Natural killer cell (primary cell): ENCODE data around the gene NECAB2. TPM values are rescaled to one million over a fixed set of nuclear protein-coding genes. Genes with fewer than 3 reads are reported as not detected.
A peak's percentile ranks its signal among the peaks of the same experiment; 100 is the strongest.

Experiments
- ATAC-seq, 3 donors: fragments of 150-1000 bp in 2 of 3; fragments of 200-7000 bp in 1 of 3; cut with Tn5 transposase; 1 replicate in 1 of 3; 2 replicates in 2 of 3; pipeline ENCODE4 v1.10.0; 2021; ENCODE audit warnings: mild to moderate bottlenecking in 2 of 3, moderate library complexity in 2 of 3
- DNase-seq, 2 donors: peaks; one replicate each; pipeline versions ENCODE4 v3.0.0 to v3.0.0-alpha.2; 2013 to 2021; ENCODE audit warnings: mixed read lengths in 1 of 2
- H3K27ac ChIP-seq: one replicate; pipeline ENCODE4 v1.5.1; 2013; ENCODE audit warnings: mild to moderate bottlenecking, low read length
- H3K27me3 ChIP-seq: one replicate; pipeline ENCODE4 v1.6.1; 2013; ENCODE audit warnings: low read length; ENCODE audit not compliant: control insufficient read depth, insufficient read depth
- H3K36me3 ChIP-seq: one replicate; pipeline ENCODE4 v1.6.1; 2013; ENCODE audit warnings: low read length; ENCODE audit not compliant: control insufficient read depth, insufficient read depth
- H3K4me1 ChIP-seq: one replicate; pipeline ENCODE4 v1.6.1; 2013; ENCODE audit warnings: low read length; ENCODE audit not compliant: control insufficient read depth, insufficient read depth
- H3K4me3 ChIP-seq: one replicate; pipeline ENCODE4 v1.5.1; 2013; ENCODE audit warnings: low read length
- H3K9me3 ChIP-seq: one replicate; pipeline ENCODE4 v1.6.1; 2013; ENCODE audit warnings: low read length; ENCODE audit not compliant: control insufficient read depth, insufficient read depth
- H3K27ac Mint-ChIP-seq, 2 donors: one replicate each; pipeline ENCODE4 v1.8.0; 2022; ENCODE audit warnings: mild to moderate bottlenecking in 2 of 2, mixed read lengths in 2 of 2, moderate library complexity in 1 of 2
- H3K27me3 Mint-ChIP-seq, 2 donors: one replicate each; pipeline ENCODE4 v1.8.0; 2022; ENCODE audit warnings: low read depth in 2 of 2, mixed read lengths in 2 of 2
- H3K36me3 Mint-ChIP-seq: one replicate; pipeline ENCODE4 v1.8.0; 2022; ENCODE audit warnings: mixed read lengths
- H3K4me1 Mint-ChIP-seq, 2 donors: one replicate each; pipeline ENCODE4 v1.8.0; 2022; ENCODE audit warnings: mixed read lengths in 2 of 2
- H3K4me3 Mint-ChIP-seq: one replicate; pipeline ENCODE4 v1.8.0; 2022; ENCODE audit warnings: mild to moderate bottlenecking, moderate library complexity, mixed read lengths
- H3K9me3 Mint-ChIP-seq, 2 donors: one replicate each; pipeline ENCODE4 v1.8.0; 2022; ENCODE audit warnings: mixed read lengths in 2 of 2
- WGBS: methylation state at CpG from one replicate; pipeline ENCODE4 v1.1.7; 2013; ENCODE audit warnings: missing lambda C conversion rate; ENCODE audit not compliant: insufficient coverage; 5-methylcytosine and 5-hydroxymethylcytosine counted together
- intact Hi-C: fragments of 100-400 bp; cut with micrococcal nuclease; formaldehyde crosslinking; loops from one replicate; pipeline ENCODE4 v1.14.2; 2022
- total RNA-seq, 4 donors: library from RNA; stranded (reverse); fragments of 120-200 nt in 1 of 4; gene quantifications; one replicate each; pipeline versions ENCODE4 v1.2.3 to v1.2.4, GENCODE V29; 2013 to 2022
- TF ChIP-seq, protein P1 (sequence below): fragments of 200-600 bp; IDR thresholded peaks from one replicate; pipeline ENCODE4 v1.8.0; 2022; ENCODE audit warnings: antibody characterized with exemption

NECAB2 gene
- total RNA-seq, 3 donors from 2014 or later (not counting 1 experiment from before 2014, with no cell fraction given), result 0.75 TPM; not detected in 2

DNA sequence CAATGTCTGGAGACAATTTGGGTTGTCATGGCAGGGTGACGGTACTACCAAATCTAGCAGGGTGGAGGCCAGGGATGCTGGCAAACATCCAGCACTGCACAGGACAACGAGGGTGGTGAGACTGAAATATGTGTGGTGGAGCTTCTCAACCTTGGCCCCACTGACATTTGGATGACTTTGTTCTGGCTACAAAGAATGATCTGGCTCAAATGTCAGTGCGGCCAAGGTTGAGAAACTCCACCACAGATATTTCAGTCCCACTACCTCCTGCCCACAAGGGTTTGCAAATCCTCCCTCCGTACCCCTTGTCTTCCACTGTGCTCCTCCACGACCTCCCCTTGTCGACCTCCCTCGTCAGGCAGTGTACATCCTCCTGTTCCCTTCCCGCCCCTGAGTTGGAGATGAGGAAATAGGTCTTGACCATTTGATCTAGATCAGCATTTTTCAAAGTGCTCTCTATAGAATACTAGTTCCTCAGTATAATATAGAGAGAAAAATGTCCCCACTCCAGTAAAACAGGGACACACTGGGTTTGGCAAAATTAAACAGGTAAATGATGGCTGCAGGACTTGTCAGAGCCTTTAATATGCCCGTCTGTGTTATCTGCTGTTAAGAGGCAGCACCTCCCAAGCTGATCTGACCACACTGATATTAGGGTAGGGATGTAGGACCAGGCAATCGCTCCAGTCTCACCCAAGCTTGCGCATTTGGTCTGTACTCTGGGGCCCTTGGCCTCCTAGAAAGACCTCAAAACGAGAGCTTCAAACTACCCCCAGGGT is 8.2 kb upstream of the NECAB2 start:
- Mint-ChIP-seq H3K27me3 (peaks cover 0 to 2% of the 10 kb centered on the region in 2 donors), H3K4me1 (peaks cover 0 to 6% of the 10 kb centered on the region in 2 donors), H3K27ac (peak overlapping the region in 1 of 2 donors; percentile 13), H3K36me3 (no peaks in the 10 kb centered on the region), H3K4me3 (no peak overlapping the region), H3K9me3 (no peaks in the 10 kb centered on the region)
- Histone ChIP-seq H3K9me3 (no peaks in the 10 kb centered on the region), H3K27ac (no peak overlapping the region), H3K27me3 (no peaks in the 10 kb centered on the region), H3K36me3 (no peaks in the 10 kb centered on the region), H3K4me1 (peaks cover 2% of the 10 kb centered on the region), H3K4me3 (no peak overlapping the region)
- 93% methylated on average over 12 of the region's 12 CpGs for WGBS
- no peak for ATAC-seq
- TF ChIP-seq, protein P1, sequence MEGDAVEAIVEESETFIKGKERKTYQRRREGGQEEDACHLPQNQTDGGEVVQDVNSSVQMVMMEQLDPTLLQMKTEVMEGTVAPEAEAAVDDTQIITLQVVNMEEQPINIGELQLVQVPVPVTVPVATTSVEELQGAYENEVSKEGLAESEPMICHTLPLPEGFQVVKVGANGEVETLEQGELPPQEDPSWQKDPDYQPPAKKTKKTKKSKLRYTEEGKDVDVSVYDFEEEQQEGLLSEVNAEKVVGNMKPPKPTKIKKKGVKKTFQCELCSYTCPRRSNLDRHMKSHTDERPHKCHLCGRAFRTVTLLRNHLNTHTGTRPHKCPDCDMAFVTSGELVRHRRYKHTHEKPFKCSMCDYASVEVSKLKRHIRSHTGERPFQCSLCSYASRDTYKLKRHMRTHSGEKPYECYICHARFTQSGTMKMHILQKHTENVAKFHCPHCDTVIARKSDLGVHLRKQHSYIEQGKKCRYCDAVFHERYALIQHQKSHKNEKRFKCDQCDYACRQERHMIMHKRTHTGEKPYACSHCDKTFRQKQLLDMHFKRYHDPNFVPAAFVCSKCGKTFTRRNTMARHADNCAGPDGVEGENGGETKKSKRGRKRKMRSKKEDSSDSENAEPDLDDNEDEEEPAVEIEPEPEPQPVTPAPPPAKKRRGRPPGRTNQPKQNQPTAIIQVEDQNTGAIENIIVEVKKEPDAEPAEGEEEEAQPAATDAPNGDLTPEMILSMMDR, result no peak
- no peak for DNase-seq
- intact Hi-C loops, result loop anchor here (5.0 kb wide), 2 partner anchors 227 to 547 kb away; partner anchors contain the start of gene TAF1C

DNA sequence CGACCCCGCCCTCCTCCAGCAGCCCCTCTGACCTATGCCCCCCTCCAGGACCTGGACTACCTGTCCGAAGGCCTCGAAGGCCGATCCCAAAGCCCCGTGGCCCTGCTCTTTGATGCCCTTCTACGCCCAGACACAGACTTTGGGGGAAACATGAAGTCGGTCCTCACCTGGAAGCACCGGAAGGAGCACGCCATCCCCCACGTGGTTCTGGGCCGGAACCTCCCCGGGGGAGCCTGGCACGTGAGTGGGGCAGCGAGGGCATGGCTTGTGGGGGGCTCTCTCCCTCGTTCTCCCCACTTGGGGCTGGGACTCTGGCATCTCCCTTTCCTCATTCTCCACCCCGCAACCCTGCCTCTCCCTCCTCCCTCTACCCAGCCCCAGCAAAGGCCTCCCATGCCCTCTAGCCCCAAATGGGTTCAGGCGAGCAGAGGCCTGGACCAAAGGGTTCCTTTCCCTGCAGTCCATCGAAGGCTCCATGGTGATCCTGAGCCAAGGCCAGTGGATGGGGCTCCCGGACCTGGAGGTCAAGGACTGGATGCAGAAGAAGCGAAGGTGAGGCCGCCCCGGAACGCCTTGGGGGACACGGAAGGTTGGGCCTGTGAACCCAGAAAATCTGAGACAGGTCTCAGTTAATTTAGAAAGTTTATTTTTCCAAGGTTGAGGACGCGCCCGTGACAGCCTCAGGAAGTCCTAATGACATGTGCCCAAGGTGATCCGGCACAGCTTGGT is 7.4 kb upstream of the NECAB2 start:
- DNase-seq, result no peak
- no peaks in the 10 kb centered on the region for H3K36me3 Mint-ChIP-seq
- no peaks in the 10 kb centered on the region for H3K27me3 Mint-ChIP-seq
- no peaks in the 10 kb centered on the region for H3K9me3 ChIP-seq
- H3K27me3 ChIP-seq, result no peaks in the 10 kb centered on the region
- H3K27ac ChIP-seq, result no peak overlapping the region
- intact Hi-C loops, result no loop called here
- no peaks in the 10 kb centered on the region for H3K9me3 Mint-ChIP-seq
- H3K4me3 ChIP-seq, result no peak overlapping the region
- peaks cover 2% of the 10 kb centered on the region for H3K4me1 ChIP-seq
- TF ChIP-seq, protein P1, result no peak
- ATAC-seq, result no peak
- H3K36me3 ChIP-seq, result no peaks in the 10 kb centered on the region
- peaks cover 0 to 6% of the 10 kb centered on the region in 2 donors for H3K4me1 Mint-ChIP-seq
- H3K27ac Mint-ChIP-seq, result no peak overlapping the region
- no peak overlapping the region for H3K4me3 Mint-ChIP-seq
- WGBS, result 92% methylated on average over 29 of the region's 29 CpGs

DNA sequence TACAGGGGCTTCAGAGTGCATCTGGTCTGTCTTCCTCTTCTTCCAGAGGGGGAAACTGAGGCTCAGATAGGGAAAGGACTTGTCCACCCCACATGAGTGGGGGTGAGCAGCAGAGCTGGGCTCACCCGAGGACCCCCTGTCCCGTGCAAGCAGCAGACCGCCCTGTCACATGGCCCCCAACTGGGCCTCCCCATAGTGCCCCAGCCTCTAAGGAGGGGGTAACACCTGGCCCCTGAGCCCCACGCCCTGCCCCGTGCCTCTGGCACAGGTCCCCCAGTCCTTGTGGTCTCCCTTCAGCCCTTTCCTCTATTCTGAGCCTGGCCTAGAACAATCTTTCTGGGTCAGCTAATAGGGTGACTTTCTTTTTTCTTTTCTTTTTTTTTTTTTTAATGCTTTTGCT is 6.5 kb upstream of the NECAB2 start:
- Mint-ChIP-seq H3K27ac (no peak overlapping the region), H3K4me1 (peaks cover 0 to 3% of the 10 kb centered on the region in 2 donors), H3K27me3 (no peaks in the 10 kb centered on the region), H3K36me3 (no peaks in the 10 kb centered on the region), H3K4me3 (no peak overlapping the region), H3K9me3 (no peaks in the 10 kb centered on the region)
- WGBS, result 90% methylated on average over 5 of the region's 5 CpGs
- Histone ChIP-seq H3K36me3 (no peaks in the 10 kb centered on the region), H3K9me3 (no peaks in the 10 kb centered on the region), H3K4me1 (peaks cover 2% of the 10 kb centered on the region), H3K27me3 (no peaks in the 10 kb centered on the region), H3K4me3 (no peak overlapping the region), H3K27ac (no peak overlapping the region)
- ATAC-seq (no peak), DNase-seq (no peak)
- intact Hi-C loops, result no loop called here
- TF ChIP-seq, protein P1, result no peak
